HS-27A (cell line): ENCODE data around the gene IL1A.

ENCODE experiments used
- DNase-seq: peaks from one replicate; pipeline ENCODE4 v3.0.0-alpha.2; 2012; ENCODE audit warnings: low read depth, missing footprints

Gene IL1A

GRCh38 chr2:112818094-112818902 lies 34.0 kb upstream of the IL1A start:
- no peak for DNase-seq

- DNase-seq, result no peak
These were observed 32.9 kb upstream of the IL1A start for GRCh38 chr2:112817082-112817689.

GRCh38 chr2:112814278-112814677 lies 30.0 kb upstream of the IL1A start:
- no peak for DNase-seq

GRCh38 chr2:112813280-112813966 lies 29.1 kb upstream of the IL1A start:
- no peak for DNase-seq

GRCh38 chr2:112812318-112813267 lies 28.3 kb upstream of the IL1A start:
- peak; percentile 63 for DNase-seq

- DNase-seq, result peak; percentile 93
These were observed 27.6 kb upstream of the IL1A start for GRCh38 chr2:112811841-112812306.

GRCh38 chr2:112811276-112811831 lies 27.1 kb upstream of the IL1A start:
- no peak for DNase-seq

GRCh38 chr2:112809112-112809511 lies 24.8 kb upstream of the IL1A start:
- DNase-seq, result no peak

- DNase-seq, result no peak
These were observed 23.0 kb upstream of the IL1A start for GRCh38 chr2:112807233-112807807.

- no peak for DNase-seq
These were observed 21.2 kb upstream of the IL1A start for GRCh38 chr2:112805542-112805941.

- no peak for DNase-seq
These were observed 19.6 kb upstream of the IL1A start for GRCh38 chr2:112803691-112804521.

- DNase-seq, result no peak
These were observed 16.7 kb upstream of the IL1A start for GRCh38 chr2:112800881-112801583.

- no peak for DNase-seq
These were observed 15.0 kb upstream of the IL1A start for GRCh38 chr2:112798979-112799975.

- no peak for DNase-seq
These were observed 12.2 kb upstream of the IL1A start for GRCh38 chr2:112796486-112796885.

GRCh38 chr2:112795774-112796173 lies 11.5 kb upstream of the IL1A start:
- DNase-seq, result no peak

- no peak for DNase-seq
These were observed 10.5 kb upstream of the IL1A start for GRCh38 chr2:112794841-112795240.

GRCh38 chr2:112794131-112794733 lies 9.9 kb upstream of the IL1A start:
- DNase-seq, result peak; percentile 80

- DNase-seq, result no peak
These were observed 9.2 kb upstream of the IL1A start for GRCh38 chr2:112793449-112793978.
